AG04449 (cell line): ENCODE data around the gene OR5B21.

Experiments used
- CTCF ChIA-PET: fragments of 350-600 bp; formaldehyde crosslinking; extraction: SDS; loops from one replicate; lab custom pipeline; 2021; ENCODE audit warnings: antibody characterized with exemption; lab: Yijun Ruan, JAX
- POLR2A ChIA-PET: fragments of 400-600, 350-600 bp; formaldehyde crosslinking; extraction: SDS; loops from one replicate; lab custom pipeline; 2020; ENCODE audit warnings: antibody characterized with exemption, inconsistent platforms; lab: Yijun Ruan, JAX
- DNase-seq: peaks from one replicate; pipeline ENCODE4 v3.0.0-alpha.2; 2010; ENCODE audit warnings: low read depth, low spot score
- H3K4me3 ChIP-seq: 2 replicates; pipeline ENCODE4 v1.5.1; 2011; ENCODE audit warnings: low read depth, mild to moderate bottlenecking, control low read depth, low read length
- CTCF ChIP-seq: IDR thresholded peaks from one replicate; pipeline ENCODE4 v1.5.1; 2011; ENCODE audit warnings: mild to moderate bottlenecking, moderate library complexity, low read length, control low read depth, inconsistent platforms; ENCODE audit not compliant: insufficient read depth; ENCODE audit errors: missing control alignments

OR5B21 gene

GRCh38 chr11:58526721-58527120, 18.8 kb upstream of the OR5B21 start:
- ChIA-PET CTCF (interaction anchor here (1.3 to 4.5 kb wide), 4 partner anchors 8 to 1033 kb away, joined by 4 to 28 read pairs (median 6); no protein-coding TSS in a partner anchor), POLR2A (no interaction called here)
- DNase-seq, result no peak
- H3K4me3 ChIP-seq, result no peak overlapping the region
- TF ChIP-seq CTCF, result no peak

GRCh38 chr11:58525037-58525614, 17.2 kb upstream of the OR5B21 start:
- POLR2A ChIA-PET, result no interaction called here
- TF ChIP-seq CTCF, result no peak
- CTCF ChIA-PET, result interaction anchor here (0.7 to 4.6 kb wide), 39 partner anchors 9 to 1032 kb away, joined by 3 to 57 read pairs (median 4); partner anchors contain the start of genes BTBD18, DTX4 and OR5B21
- no peak for DNase-seq
- H3K4me3 ChIP-seq, result no peak overlapping the region

- H3K4me3 ChIP-seq, result no peak overlapping the region
Observed at GRCh38 chr11:58524232-58525036, 16.5 kb upstream of the OR5B21 start.

GRCh38 chr11:58513747-58514367, 6.0 kb upstream of the OR5B21 start:
- TF ChIP-seq CTCF, result peak; percentile 48
- H3K4me3 ChIP-seq, result no peak overlapping the region
- no peak for DNase-seq
- ChIA-PET CTCF (interaction anchor here (0.6 to 6.9 kb wide), 27 partner anchors 8 to 1161 kb away, joined by 3 to 57 read pairs (median 3); partner anchors contain the start of gene BTBD18), POLR2A (interaction anchor here (0.6 to 0.7 kb wide), 2 partner anchors 130 to 713 kb away, joined by 3 to 5 read pairs; no protein-coding TSS in a partner anchor)

More at GRCh38 chr11:58524232-58525036, 16.5 kb upstream of the OR5B21 start:
- TF ChIP-seq CTCF, result peak; percentile 91
- ChIA-PET POLR2A (no interaction called here), CTCF (interaction anchor here (0.6 to 4.6 kb wide), 52 partner anchors 10 to 1076 kb away, joined by 3 to 57 read pairs (median 4); partner anchors contain the start of genes BTBD18, DTX4 and OR5B21)
- DNase-seq, result peak; percentile 59

GRCh38 chr11:58511636-58512035, 3.7 kb upstream of the OR5B21 start:
- no peak overlapping the region for H3K4me3 ChIP-seq
- POLR2A ChIA-PET, result no interaction called here
- DNase-seq, result no peak
- CTCF ChIA-PET, result interaction anchor here (0.8 to 6.9 kb wide), 10 partner anchors 12 to 1155 kb away, joined by 3 to 57 read pairs (median 5); partner anchors contain the start of gene BTBD18
- TF ChIP-seq CTCF, result no peak
